GM12874 (cell line): ENCODE results near the gene LRP1B.

Experiments used
- CTCF ChIP-seq: IDR thresholded peaks from 2 replicates; pipeline ENCODE4 v1.5.1; 2011; ENCODE audit warnings: low read depth, mild to moderate bottlenecking, control low read depth, low read length, moderate library complexity; ENCODE audit not compliant: insufficient read depth

The LRP1B gene

GRCh38 chr2:142134911-142135310, 4.1 kb upstream of the LRP1B start:
- TF ChIP-seq CTCF = no peak

- TF ChIP-seq CTCF = no peak
Observed at GRCh38 chr2:142130111-142131009, 456 bp downstream of the LRP1B start.

- TF ChIP-seq CTCF = no peak
Observed at GRCh38 chr2:142128105-142128504, 2.7 kb downstream of the LRP1B start.

- TF ChIP-seq CTCF = no peak
Observed at GRCh38 chr2:142127248-142127647, 3.6 kb downstream of the LRP1B start.

GRCh38 chr2:142124706-142125105, 6.1 kb downstream of the LRP1B start:
- TF ChIP-seq CTCF = no peak

GRCh38 chr2:142119347-142119746, 11.5 kb downstream of the LRP1B start:
- TF ChIP-seq CTCF = no peak

GRCh38 chr2:142112757-142113221, 18.0 kb downstream of the LRP1B start:
- no peak for TF ChIP-seq CTCF
